WTC11 (cell line): ENCODE results near the gene ERC2. TPM values are rescaled to one million over a fixed set of nuclear protein-coding genes. Genes with fewer than 3 reads are reported as not detected.

ENCODE experiments used
- ATAC-seq: fragments of 200-7000 bp; cut with Tn5 transposase; 2 replicates; pipeline ENCODE4 v1.10.0; 2021; ENCODE audit warnings: mild to moderate bottlenecking, moderate library complexity
- CTCF ChIA-PET: fragments of 300-600 bp; sonication (Branson Sonifier 250); formaldehyde crosslinking; loops from one replicate; lab custom pipeline; 2021; ENCODE audit warnings: antibody characterized with exemption; lab: Charles Lee
- POLR2A ChIA-PET: fragments of 350-600 bp; sonication (Branson Sonifier 250); formaldehyde crosslinking; loops from one replicate; lab custom pipeline; 2021; ENCODE audit warnings: antibody characterized with exemption; lab: Charles Lee
- DNase-seq: peaks from one replicate; pipeline ENCODE4 v3.0.0; 2021; ENCODE audit warnings: low spot score
- H3K27ac Mint-ChIP-seq: 2 replicates; pipeline ENCODE4 v1.8.0; 2021; ENCODE audit warnings: mixed read lengths
- H3K27me3 Mint-ChIP-seq: 2 replicates; pipeline ENCODE4 v1.8.0; 2021; ENCODE audit warnings: low read depth, mild to moderate bottlenecking, moderate library complexity, mixed read lengths
- H3K36me3 Mint-ChIP-seq: 2 replicates; pipeline ENCODE4 v1.8.0; 2021; ENCODE audit warnings: mixed read lengths
- H3K4me1 Mint-ChIP-seq: 2 replicates; pipeline ENCODE4 v1.8.0; 2022; ENCODE audit warnings: mixed read lengths
- H3K4me3 Mint-ChIP-seq: 2 replicates; pipeline ENCODE4 v1.8.0; 2021; ENCODE audit warnings: mild to moderate bottlenecking, moderate library complexity, mixed read lengths
- H3K9me3 Mint-ChIP-seq: 2 replicates; pipeline ENCODE4 v1.8.0; 2021; ENCODE audit warnings: mixed read lengths
- ATF1 ChIP-seq: sonication (generic); formaldehyde crosslinking; IDR thresholded peaks from 2 replicates; pipeline ENCODE4 v1.8.1; 2023; ENCODE audit warnings: mild to moderate bottlenecking, moderate library complexity, missing genetic modification reagents
- ATF3 ChIP-seq: sonication (generic); formaldehyde crosslinking; conservative IDR thresholded peaks from 2 replicates; pipeline ENCODE4 v1.8.1; 2022; ENCODE audit warnings: mild to moderate bottlenecking, missing genetic modification reagents
- FOXK1 ChIP-seq: sonication (generic); formaldehyde crosslinking; IDR thresholded peaks from 2 replicates; pipeline ENCODE4 v1.8.0; 2022; ENCODE audit warnings: mild to moderate bottlenecking, moderate library complexity, missing genetic modification reagents
- FOXP4 ChIP-seq: sonication (generic); formaldehyde crosslinking; IDR thresholded peaks from 2 replicates; pipeline ENCODE4 v1.8.0; 2022; ENCODE audit warnings: mild to moderate bottlenecking, missing genetic modification reagents
- IRF2 ChIP-seq: sonication (generic); formaldehyde crosslinking; IDR thresholded peaks from 2 replicates; pipeline ENCODE4 v1.8.0; 2022; ENCODE audit warnings: low read depth, missing genetic modification reagents, borderline replicate concordance
- KAT7 ChIP-seq: sonication (generic); formaldehyde crosslinking; IDR thresholded peaks from 2 replicates; pipeline ENCODE4 v1.8.1; 2023; ENCODE audit warnings: missing genetic modification reagents, mild to moderate bottlenecking, borderline replicate concordance
- NFATC4 ChIP-seq: fragments of 250-450 bp; sonication (Bioruptor Pico); IDR thresholded peaks from 2 replicates; pipeline ENCODE4 v1.9.0; 2021; ENCODE audit warnings: mild to moderate bottlenecking
- NR3C1 ChIP-seq: sonication (generic); formaldehyde crosslinking; conservative IDR thresholded peaks from 2 replicates; pipeline ENCODE4 v1.8.1; 2023; ENCODE audit warnings: low read depth, mild to moderate bottlenecking, missing genetic modification reagents
- RORB ChIP-seq: fragments of 250-450 bp; sonication (Bioruptor Pico); IDR thresholded peaks from 2 replicates; pipeline ENCODE4 v1.9.0; 2021; ENCODE audit warnings: mild to moderate bottlenecking
- SMAD4 ChIP-seq: sonication (generic); formaldehyde crosslinking; IDR thresholded peaks from 2 replicates; pipeline ENCODE4 v1.8.0; 2022; ENCODE audit warnings: mild to moderate bottlenecking, missing genetic modification reagents
- ZNF219 ChIP-seq: sonication (generic); formaldehyde crosslinking; IDR thresholded peaks from 2 replicates; pipeline ENCODE4 v1.8.0; 2023; ENCODE audit warnings: missing genetic modification reagents, mild to moderate bottlenecking, borderline replicate concordance
- ZNF232 ChIP-seq: sonication (generic); formaldehyde crosslinking; IDR thresholded peaks from 2 replicates; pipeline ENCODE4 v1.8.0; 2022; ENCODE audit warnings: mild to moderate bottlenecking, missing genetic modification reagents
- ZNF416 ChIP-seq: fragments of 250-450 bp; sonication (Bioruptor Pico); IDR thresholded peaks from 2 replicates; pipeline ENCODE4 v1.9.0; 2021; ENCODE audit warnings: mild to moderate bottlenecking, inconsistent platforms
- ZSCAN18 ChIP-seq: fragments of 250-450 bp; sonication (Bioruptor Pico); IDR thresholded peaks from 2 replicates; pipeline ENCODE4 v2.1.2; 2022; ENCODE audit warnings: mild to moderate bottlenecking, moderate library complexity
- total RNA-seq: library from RNA; stranded (reverse); gene quantifications from 3 replicates; pipeline ENCODE4 v1.2.3, GENCODE V29; 2021
- TF ChIP-seq, protein P1 (sequence below): sonication (generic); formaldehyde crosslinking; IDR thresholded peaks from 2 replicates; pipeline ENCODE4 v1.8.1; 2023; ENCODE audit warnings: mild to moderate bottlenecking, missing genetic modification reagents
- TF ChIP-seq, protein P2 (sequence below): fragments of 250-450 bp; sonication (Bioruptor Pico); IDR thresholded peaks from 2 replicates; pipeline ENCODE4 v1.9.0; 2021; ENCODE audit warnings: mild to moderate bottlenecking, borderline replicate concordance
- TF ChIP-seq, protein P3 (sequence below): sonication (generic); formaldehyde crosslinking; IDR thresholded peaks from 2 replicates; pipeline ENCODE4 v1.8.1; 2022; ENCODE audit warnings: missing genetic modification reagents, borderline replicate concordance
- TF ChIP-seq, protein P4 (sequence below): sonication (generic); formaldehyde crosslinking; IDR thresholded peaks from 2 replicates; pipeline ENCODE4 v1.8.1; 2023; ENCODE audit warnings: mild to moderate bottlenecking, missing genetic modification reagents

ERC2 gene
- total RNA-seq, 1 experiment from 2014 or later = 23.5 TPM

DNA sequence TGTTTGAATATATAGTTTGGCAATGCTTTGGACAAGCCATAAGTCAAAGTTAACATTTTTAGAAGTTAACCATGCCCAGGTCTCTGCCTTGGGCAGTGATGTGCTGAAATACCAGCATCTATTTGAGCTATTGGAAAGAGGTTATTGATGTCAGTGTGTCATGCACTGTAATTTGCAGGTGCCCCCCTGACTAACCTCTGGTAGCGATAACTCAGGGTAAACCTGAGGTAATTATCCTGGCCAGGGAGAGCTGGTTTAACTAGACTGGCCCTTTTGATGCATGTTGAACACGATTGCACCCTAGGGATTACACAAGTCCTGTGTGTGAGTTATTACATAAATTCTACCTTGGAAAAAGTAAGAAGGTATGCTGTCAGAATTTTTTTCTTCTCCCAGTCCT is 525.4 kb downstream of the ERC2 start:
- H3K4me3 Mint-ChIP-seq = no peak overlapping the region
- ATAC-seq (no peak), DNase-seq (no peak)
- H3K27me3 Mint-ChIP-seq = no peaks in the 10 kb centered on the region
- H3K36me3 Mint-ChIP-seq = no peaks in the 10 kb centered on the region
- TF ChIP-seq NFATC4 (CRISPR knock-in tag) (no peak), IRF2 (CRISPR knock-in tag) (no peak), ZNF219 (CRISPR knock-in tag) (no peak), ATF3 (no peak), ZNF416 (CRISPR knock-in tag) (no peak), RORB (no peak), FOXK1 (CRISPR knock-in tag) (no peak)
- TF ChIP-seq, protein P1, sequence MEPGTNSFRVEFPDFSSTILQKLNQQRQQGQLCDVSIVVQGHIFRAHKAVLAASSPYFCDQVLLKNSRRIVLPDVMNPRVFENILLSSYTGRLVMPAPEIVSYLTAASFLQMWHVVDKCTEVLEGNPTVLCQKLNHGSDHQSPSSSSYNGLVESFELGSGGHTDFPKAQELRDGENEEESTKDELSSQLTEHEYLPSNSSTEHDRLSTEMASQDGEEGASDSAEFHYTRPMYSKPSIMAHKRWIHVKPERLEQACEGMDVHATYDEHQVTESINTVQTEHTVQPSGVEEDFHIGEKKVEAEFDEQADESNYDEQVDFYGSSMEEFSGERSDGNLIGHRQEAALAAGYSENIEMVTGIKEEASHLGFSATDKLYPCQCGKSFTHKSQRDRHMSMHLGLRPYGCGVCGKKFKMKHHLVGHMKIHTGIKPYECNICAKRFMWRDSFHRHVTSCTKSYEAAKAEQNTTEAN (CRISPR knock-in tag) = no peak
- TF ChIP-seq, protein P2, sequence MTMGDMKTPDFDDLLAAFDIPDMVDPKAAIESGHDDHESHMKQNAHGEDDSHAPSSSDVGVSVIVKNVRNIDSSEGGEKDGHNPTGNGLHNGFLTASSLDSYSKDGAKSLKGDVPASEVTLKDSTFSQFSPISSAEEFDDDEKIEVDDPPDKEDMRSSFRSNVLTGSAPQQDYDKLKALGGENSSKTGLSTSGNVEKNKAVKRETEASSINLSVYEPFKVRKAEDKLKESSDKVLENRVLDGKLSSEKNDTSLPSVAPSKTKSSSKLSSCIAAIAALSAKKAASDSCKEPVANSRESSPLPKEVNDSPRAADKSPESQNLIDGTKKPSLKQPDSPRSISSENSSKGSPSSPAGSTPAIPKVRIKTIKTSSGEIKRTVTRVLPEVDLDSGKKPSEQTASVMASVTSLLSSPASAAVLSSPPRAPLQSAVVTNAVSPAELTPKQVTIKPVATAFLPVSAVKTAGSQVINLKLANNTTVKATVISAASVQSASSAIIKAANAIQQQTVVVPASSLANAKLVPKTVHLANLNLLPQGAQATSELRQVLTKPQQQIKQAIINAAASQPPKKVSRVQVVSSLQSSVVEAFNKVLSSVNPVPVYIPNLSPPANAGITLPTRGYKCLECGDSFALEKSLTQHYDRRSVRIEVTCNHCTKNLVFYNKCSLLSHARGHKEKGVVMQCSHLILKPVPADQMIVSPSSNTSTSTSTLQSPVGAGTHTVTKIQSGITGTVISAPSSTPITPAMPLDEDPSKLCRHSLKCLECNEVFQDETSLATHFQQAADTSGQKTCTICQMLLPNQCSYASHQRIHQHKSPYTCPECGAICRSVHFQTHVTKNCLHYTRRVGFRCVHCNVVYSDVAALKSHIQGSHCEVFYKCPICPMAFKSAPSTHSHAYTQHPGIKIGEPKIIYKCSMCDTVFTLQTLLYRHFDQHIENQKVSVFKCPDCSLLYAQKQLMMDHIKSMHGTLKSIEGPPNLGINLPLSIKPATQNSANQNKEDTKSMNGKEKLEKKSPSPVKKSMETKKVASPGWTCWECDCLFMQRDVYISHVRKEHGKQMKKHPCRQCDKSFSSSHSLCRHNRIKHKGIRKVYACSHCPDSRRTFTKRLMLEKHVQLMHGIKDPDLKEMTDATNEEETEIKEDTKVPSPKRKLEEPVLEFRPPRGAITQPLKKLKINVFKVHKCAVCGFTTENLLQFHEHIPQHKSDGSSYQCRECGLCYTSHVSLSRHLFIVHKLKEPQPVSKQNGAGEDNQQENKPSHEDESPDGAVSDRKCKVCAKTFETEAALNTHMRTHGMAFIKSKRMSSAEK (CRISPR knock-in tag) = no peak
- POLR2A ChIA-PET = no interaction called here
- no peaks in the 10 kb centered on the region for H3K9me3 Mint-ChIP-seq
- H3K27ac Mint-ChIP-seq = no peak overlapping the region
- no peaks in the 10 kb centered on the region for H3K4me1 Mint-ChIP-seq
- CTCF ChIA-PET = no interaction called here

- no peak for ATAC-seq
- DNase-seq = no peak
- Mint-ChIP-seq H3K4me3 (no peak overlapping the region), H3K4me1 (peaks cover 2% of the 10 kb centered on the region; the same call in 1 of the 2 replicates), H3K36me3 (no peaks in the 10 kb centered on the region), H3K27me3 (no peaks in the 10 kb centered on the region), H3K9me3 (no peaks in the 10 kb centered on the region), H3K27ac (no peak overlapping the region)
- TF ChIP-seq SMAD4 (CRISPR knock-in tag) = no peak
- no peak for TF ChIP-seq ATF1 (CRISPR knock-in tag)
- TF ChIP-seq, protein P3, sequence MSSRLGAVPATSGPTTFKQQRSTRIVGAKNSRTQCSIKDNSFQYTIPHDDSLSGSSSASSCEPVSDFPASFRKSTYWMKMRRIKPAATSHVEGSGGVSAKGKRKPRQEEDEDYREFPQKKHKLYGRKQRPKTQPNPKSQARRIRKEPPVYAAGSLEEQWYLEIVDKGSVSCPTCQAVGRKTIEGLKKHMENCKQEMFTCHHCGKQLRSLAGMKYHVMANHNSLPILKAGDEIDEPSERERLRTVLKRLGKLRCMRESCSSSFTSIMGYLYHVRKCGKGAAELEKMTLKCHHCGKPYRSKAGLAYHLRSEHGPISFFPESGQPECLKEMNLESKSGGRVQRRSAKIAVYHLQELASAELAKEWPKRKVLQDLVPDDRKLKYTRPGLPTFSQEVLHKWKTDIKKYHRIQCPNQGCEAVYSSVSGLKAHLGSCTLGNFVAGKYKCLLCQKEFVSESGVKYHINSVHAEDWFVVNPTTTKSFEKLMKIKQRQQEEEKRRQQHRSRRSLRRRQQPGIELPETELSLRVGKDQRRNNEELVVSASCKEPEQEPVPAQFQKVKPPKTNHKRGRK = no peak
- TF ChIP-seq ZSCAN18 (CRISPR knock-in tag) = no peak
- no peak for TF ChIP-seq ZNF232
- no peak for TF ChIP-seq NFATC4 (CRISPR knock-in tag)
- no peak for TF ChIP-seq ZNF219 (CRISPR knock-in tag)
- TF ChIP-seq KAT7 = no peak
- no peak for TF ChIP-seq FOXP4 (CRISPR knock-in tag)
- TF ChIP-seq, protein P4, sequence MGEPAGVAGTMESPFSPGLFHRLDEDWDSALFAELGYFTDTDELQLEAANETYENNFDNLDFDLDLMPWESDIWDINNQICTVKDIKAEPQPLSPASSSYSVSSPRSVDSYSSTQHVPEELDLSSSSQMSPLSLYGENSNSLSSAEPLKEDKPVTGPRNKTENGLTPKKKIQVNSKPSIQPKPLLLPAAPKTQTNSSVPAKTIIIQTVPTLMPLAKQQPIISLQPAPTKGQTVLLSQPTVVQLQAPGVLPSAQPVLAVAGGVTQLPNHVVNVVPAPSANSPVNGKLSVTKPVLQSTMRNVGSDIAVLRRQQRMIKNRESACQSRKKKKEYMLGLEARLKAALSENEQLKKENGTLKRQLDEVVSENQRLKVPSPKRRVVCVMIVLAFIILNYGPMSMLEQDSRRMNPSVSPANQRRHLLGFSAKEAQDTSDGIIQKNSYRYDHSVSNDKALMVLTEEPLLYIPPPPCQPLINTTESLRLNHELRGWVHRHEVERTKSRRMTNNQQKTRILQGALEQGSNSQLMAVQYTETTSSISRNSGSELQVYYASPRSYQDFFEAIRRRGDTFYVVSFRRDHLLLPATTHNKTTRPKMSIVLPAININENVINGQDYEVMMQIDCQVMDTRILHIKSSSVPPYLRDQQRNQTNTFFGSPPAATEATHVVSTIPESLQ (CRISPR knock-in tag) = no peak
- TF ChIP-seq NR3C1 (CRISPR knock-in tag) = no peak
- ChIA-PET POLR2A (no interaction called here), CTCF (no interaction called here)
Measured at GRCh38 chr3:55939287-55939686, 529.0 kb downstream of the ERC2 start.
